Stimulated activated naive CD4-positive, alpha-beta T cell (primary cell): ENCODE data around the gene LNX2.
A peak's percentile ranks its signal among the peaks of the same experiment; 100 is the strongest.

Experiments
- DNase-seq, 6 experiments: peaks; one replicate each; lab custom pipeline; 2025; lab: John Stamatoyannopoulos, UW

The LNX2 gene

GRCh38 chr13:27559719-27560118 lies 60.6 kb downstream of the LNX2 start:
- no peak for DNase-seq

- DNase-seq: no peak
Observed at GRCh38 chr13:27556109-27556508, 64.2 kb downstream of the LNX2 start.

- DNase-seq: no peak
Observed at GRCh38 chr13:27551562-27551961, 68.8 kb downstream of the LNX2 start.

- no peak for DNase-seq
Observed at GRCh38 chr13:27549406-27549981, 70.8 kb downstream of the LNX2 start.

- no peak for DNase-seq
Observed at GRCh38 chr13:27542220-27542619, 78.1 kb downstream of the LNX2 start.

GRCh38 chr13:27541386-27541785 lies 78.9 kb downstream of the LNX2 start:
- DNase-seq: no peak

- no peak for DNase-seq
Observed at GRCh38 chr13:27536361-27537101, 83.8 kb downstream of the LNX2 start.

- no peak for DNase-seq
Observed at GRCh38 chr13:27535546-27535945, 84.8 kb downstream of the LNX2 start.

- no peak for DNase-seq
Observed at GRCh38 chr13:27534981-27535380, 85.3 kb downstream of the LNX2 start.

- no peak for DNase-seq
Observed at GRCh38 chr13:27534108-27534980, 86.0 kb downstream of the LNX2 start.

- DNase-seq: peak in 5 of 6 experiments; percentile 1 to 39 (median 11)
Observed at GRCh38 chr13:27533155-27533643, 87.1 kb downstream of the LNX2 start.

- DNase-seq: no peak
Observed at GRCh38 chr13:27528908-27529307, 91.4 kb downstream of the LNX2 start.

GRCh38 chr13:27526516-27526915 lies 93.8 kb downstream of the LNX2 start:
- DNase-seq: no peak

GRCh38 chr13:27524981-27525975 lies 95.1 kb downstream of the LNX2 start:
- no peak for DNase-seq

GRCh38 chr13:27523346-27524073 lies 96.8 kb downstream of the LNX2 start:
- DNase-seq: no peak

GRCh38 chr13:27522847-27523246 lies 97.5 kb downstream of the LNX2 start:
- DNase-seq: no peak

GRCh38 chr13:27516103-27516502 lies 104.2 kb downstream of the LNX2 start:
- no peak for DNase-seq

GRCh38 chr13:27510082-27510481 lies 110.2 kb downstream of the LNX2 start:
- no peak for DNase-seq

- DNase-seq: no peak
Observed at GRCh38 chr13:27508802-27509201, 111.5 kb downstream of the LNX2 start.

- DNase-seq: no peak
Observed at GRCh38 chr13:27505792-27506191, 114.5 kb downstream of the LNX2 start.

GRCh38 chr13:27504868-27505194 lies 115.5 kb downstream of the LNX2 start:
- no peak for DNase-seq
